ENCODE data around the gene RNF217. TPM values are rescaled to one million over a fixed set of nuclear protein-coding genes. Genes with fewer than 3 reads are reported as not detected.

Gene RNF217
- total and polyA plus RNA-seq, 2 of the 13 experiments (the other 11 are each of a cell fraction or from before 2014, with no cell fraction given) = 2.2 to 2.4 TPM

GRCh38 chr6:124963831-124964763, 1.9 kb downstream of the RNF217 start (continued):
- TF ChIP-seq ZNF644 (CRISPR knock-in tag; IDR thresholded peaks at IDR 0.05; ENCODE audit: low read depth) (peak; percentile 33; the same call in 1 of the 2 replicates), ETS1 (CRISPR knock-in tag; IDR thresholded peaks at IDR 0.05) (no peak), FOXJ3 (CRISPR knock-in tag; IDR thresholded peaks at IDR 0.05; ENCODE audit: borderline replicate concordance) (peak; percentile 35; the same call in 1 of the 2 replicates), ZNF12 (CRISPR knock-in tag; IDR thresholded peaks at IDR 0.05) (0 out of 2 replicates have a peak, but pooled peaks have one; percentile 36), ZNF674 (CRISPR knock-in tag; IDR thresholded peaks at IDR 0.05; ENCODE audit: low read depth) (no peak), ATF6 (CRISPR knock-in tag; conservative IDR thresholded peaks at IDR 0.05) (no peak), ZBTB20 (CRISPR knock-in tag; IDR thresholded peaks at IDR 0.05; ENCODE audit: borderline replicate concordance, low read depth) (no peak), ZNF251 (CRISPR knock-in tag; IDR thresholded peaks at IDR 0.05) (no peak), ZXDC (CRISPR knock-in tag; IDR thresholded peaks at IDR 0.05) (no peak), FOSL1 (CRISPR knock-in tag; IDR thresholded peaks at IDR 0.05; ENCODE audit: borderline replicate concordance) (no peak), MBNL3 (CRISPR knock-in tag; conservative IDR thresholded peaks at IDR 0.05) (no peak), RAD21 (CRISPR knock-in tag; IDR thresholded peaks at IDR 0.05) (no peak), ZNF614 (CRISPR knock-in tag; IDR thresholded peaks at IDR 0.05; ENCODE audit: borderline replicate concordance) (no peak), IRF9 (CRISPR knock-in tag; IDR thresholded peaks at IDR 0.05; ENCODE audit: borderline replicate concordance) (no peak), HMG20B (CRISPR knock-in tag; conservative IDR thresholded peaks at IDR 0.05) (0 out of 2 replicates have a peak, but pooled peaks have one; percentile 35), FOSL2 (CRISPR knock-in tag; IDR thresholded peaks at IDR 0.05) (peak; percentile 53; the same call in 1 of the 2 replicates), ZNF337 (CRISPR knock-in tag; IDR thresholded peaks at IDR 0.05; ENCODE audit: borderline replicate concordance, low read depth) (no peak), ZNF362 (CRISPR knock-in tag; IDR thresholded peaks at IDR 0.05; ENCODE audit: borderline replicate concordance) (no peak), TAF1 (CRISPR knock-in tag; IDR thresholded peaks at IDR 0.05) (no peak), HMG20A (CRISPR knock-in tag; IDR thresholded peaks at IDR 0.05; ENCODE audit: borderline replicate concordance) (peak; percentile 49; the same call in 1 of the 2 replicates)

Data from HepG2 (cell line).